A673 (cell line): ENCODE results near the gene ATCAY. TPM values are rescaled to one million over a fixed set of nuclear protein-coding genes. Genes with fewer than 3 reads are reported as not detected.
A peak's percentile ranks its signal among the peaks of the same experiment; 100 is the strongest.

Experiments used
- BruUV-seq: library from RNA; stranded (reverse); fragments of 400-500 nt; replicated peaks from 2 replicates; lab custom pipeline; 2021; lab: Mats Ljungman, UMichigan
- CTCF ChIA-PET: fragments of 300-600 bp; sonication (Branson Sonifier 250); formaldehyde crosslinking; loops from one replicate; lab custom pipeline; 2022; ENCODE audit warnings: antibody characterized with exemption; lab: Charles Lee
- POLR2A ChIA-PET: fragments of 300-600 bp; sonication (Branson Sonifier 250); formaldehyde crosslinking; loops from one replicate; lab custom pipeline; 2022; ENCODE audit warnings: antibody characterized with exemption; ENCODE audit not compliant: low non-redundant PET; lab: Charles Lee
- DNase-seq: peaks from one replicate; pipeline ENCODE4 v3.0.0-alpha.2; 2015; ENCODE audit warnings: low spot score
- H3K27ac ChIP-seq: fragments of 200-600 bp; sonication (generic); 2 replicates; pipeline ENCODE4 v1.5.1; 2016; ENCODE audit warnings: mixed run types, low read depth, mild to moderate bottlenecking, mixed read lengths, antibody characterized with exemption, low read length; ENCODE audit not compliant: poor library complexity, severe bottlenecking
- H3K27me3 ChIP-seq: fragments of 200-600 bp; sonication (generic); replicated peaks from 2 replicates; pipeline ENCODE4 v1.6.1; 2017; ENCODE audit warnings: mixed run types, low read depth, mild to moderate bottlenecking, mixed read lengths, antibody characterized with exemption, low read length; ENCODE audit not compliant: insufficient read depth, poor library complexity
- H3K36me3 ChIP-seq: fragments of 200-600 bp; sonication (generic); 2 replicates; pipeline ENCODE4 v1.6.1; 2016; ENCODE audit warnings: mixed run types, mild to moderate bottlenecking, mixed read lengths, antibody characterized with exemption, low read length; ENCODE audit not compliant: insufficient read depth, poor library complexity, severe bottlenecking
- H3K4me1 ChIP-seq: fragments of 200-600 bp; sonication (generic); 2 replicates; pipeline ENCODE4 v1.6.1; 2017; ENCODE audit warnings: mixed run types, mild to moderate bottlenecking, mixed read lengths, antibody characterized with exemption, low read length; ENCODE audit not compliant: insufficient read depth, poor library complexity, severe bottlenecking
- H3K4me3 ChIP-seq: fragments of 200-600 bp; sonication (generic); 2 replicates; pipeline ENCODE4 v1.5.1; 2016; ENCODE audit warnings: low read depth, mixed run types, mild to moderate bottlenecking, mixed read lengths, low read length; ENCODE audit not compliant: poor library complexity, severe bottlenecking
- H3K9me3 ChIP-seq: fragments of 200-600 bp; sonication (generic); 2 replicates; pipeline ENCODE4 v1.6.1; 2016; ENCODE audit warnings: mixed run types, low read depth, mild to moderate bottlenecking, mixed read lengths, antibody characterized with exemption, low read length; ENCODE audit not compliant: poor library complexity, severe bottlenecking
- CTCF ChIP-seq: fragments of 300-800, 200-600 bp; sonication (generic); conservative IDR thresholded peaks from 2 replicates; pipeline ENCODE4 v1.5.1; 2017; ENCODE audit warnings: low read depth, mild to moderate bottlenecking, antibody characterized with exemption, low read length, moderate library complexity, mixed read lengths
- EZH2 ChIP-seq: fragments of 200-600 bp; sonication (generic); IDR thresholded peaks from 2 replicates; pipeline ENCODE4 v1.6.1; 2017; ENCODE audit warnings: borderline replicate concordance, low read depth, mild to moderate bottlenecking, mixed read lengths, antibody characterized with exemption, low read length; ENCODE audit not compliant: poor library complexity, severe bottlenecking
- intact Hi-C: fragments of 100-400 bp; cut with micrococcal nuclease; formaldehyde crosslinking; loops from one replicate; pipeline ENCODE4 v1.10.0; 2022; ENCODE audit not compliant: unreplicated experiment
- microRNA-seq: library from miRNA; unstranded; fragments of <30 nt; microRNA quantifications from one replicate; pipeline ENCODE4 v1.2.0, GENCODE V29; 2021
- total RNA-seq: library from RNA; stranded (reverse); gene quantifications from 2 replicates; pipeline ENCODE4 v1.2.3, GENCODE V29; 2021

ATCAY gene
- total RNA-seq, 1 experiment from 2014 or later: 0.95 TPM

GRCh38 chr19:3976495-3977241, 96.2 kb downstream of the ATCAY start:
- BruUV-seq: TSS peak; percentile 44
- peaks cover 2% of the 10 kb centered on the region for H3K4me1 ChIP-seq
- ChIA-PET CTCF (no interaction called here), POLR2A (no interaction called here)
- no peak overlapping the region for H3K4me3 ChIP-seq
- H3K27ac ChIP-seq: no peak overlapping the region
- H3K9me3 ChIP-seq: no peaks in the 10 kb centered on the region
- peaks cover 68% of the 10 kb centered on the region for H3K36me3 ChIP-seq
- H3K27me3 ChIP-seq: no peaks in the 10 kb centered on the region
- no peak for DNase-seq
- TF ChIP-seq EZH2 (no peak), CTCF (no peak)
- intact Hi-C loops: no loop called here

Small RNA genes within 50 kb of the gene (microRNA-seq; reads per million reads assigned to microRNA genes)
- gene MIR637: not detected

Other genes with a start within 250 kb of the ATCAY start
- gene PIP5K1C, start 180.2 kb upstream of the ATCAY start, total RNA-seq: 35.5 and 36.8 TPM in 2 replicates
- 0.63 TPM in 1 of 2 replicates, not detected in the other for gene TJP3, start 172.3 kb upstream of the ATCAY start, total RNA-seq
- gene APBA3, start 119.0 kb upstream of the ATCAY start, total RNA-seq: 30.0 and 32.6 TPM in 2 replicates
- 47.2 and 51.3 TPM in 2 replicates for gene MRPL54, start 118.0 kb upstream of the ATCAY start, total RNA-seq
- gene RAX2, start 108.5 kb upstream of the ATCAY start, total RNA-seq: not detected in 2 replicates
- gene MATK, start 94.3 kb upstream of the ATCAY start, total RNA-seq: 2.0 and 3.5 TPM in 2 replicates
- 1.7 and 2.0 TPM in 2 replicates for gene ZFR2, start 11.6 kb upstream of the ATCAY start, total RNA-seq
- not detected in 2 replicates for gene NMRK2, start 52.4 kb downstream of the ATCAY start, total RNA-seq
- 58.3 and 65.9 TPM in 2 replicates for gene DAPK3, start 90.4 kb downstream of the ATCAY start, total RNA-seq
- gene EEF2, start 104.8 kb downstream of the ATCAY start, total RNA-seq: 2,701 and 2,706 TPM in 2 replicates
- 48.1 and 59.1 TPM in 2 replicates for gene PIAS4, start 127.1 kb downstream of the ATCAY start, total RNA-seq
- 25.1 and 25.9 TPM in 2 replicates for gene ZBTB7A, start 186.2 kb downstream of the ATCAY start, total RNA-seq
- 185 and 198 TPM in 2 replicates for gene MAP2K2, start 243.4 kb downstream of the ATCAY start, total RNA-seq